ENCODE results near the gene THAP7.

DNA sequence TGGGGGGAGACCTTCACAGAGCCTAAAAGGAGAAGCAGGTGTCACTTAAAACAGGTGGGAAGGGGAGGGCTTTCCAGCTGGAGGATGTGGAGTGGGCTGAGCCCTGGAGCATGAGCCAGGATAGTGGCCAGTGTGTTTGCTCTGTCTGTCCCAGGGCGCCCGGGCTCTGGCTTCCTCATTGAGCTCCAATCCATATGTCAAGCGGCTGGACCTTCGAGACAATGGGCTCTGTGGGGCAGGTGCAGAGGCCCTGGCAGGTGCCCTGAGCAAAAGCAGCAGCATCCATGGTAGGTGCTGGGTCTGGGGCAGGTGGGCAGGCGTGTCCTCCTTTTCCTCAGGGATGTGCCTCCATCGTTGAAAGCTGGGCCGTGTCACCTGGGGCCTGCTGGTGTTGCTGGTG, 45.8 kb upstream of the THAP7 start:
- TF ChIP-seq, protein P1, sequence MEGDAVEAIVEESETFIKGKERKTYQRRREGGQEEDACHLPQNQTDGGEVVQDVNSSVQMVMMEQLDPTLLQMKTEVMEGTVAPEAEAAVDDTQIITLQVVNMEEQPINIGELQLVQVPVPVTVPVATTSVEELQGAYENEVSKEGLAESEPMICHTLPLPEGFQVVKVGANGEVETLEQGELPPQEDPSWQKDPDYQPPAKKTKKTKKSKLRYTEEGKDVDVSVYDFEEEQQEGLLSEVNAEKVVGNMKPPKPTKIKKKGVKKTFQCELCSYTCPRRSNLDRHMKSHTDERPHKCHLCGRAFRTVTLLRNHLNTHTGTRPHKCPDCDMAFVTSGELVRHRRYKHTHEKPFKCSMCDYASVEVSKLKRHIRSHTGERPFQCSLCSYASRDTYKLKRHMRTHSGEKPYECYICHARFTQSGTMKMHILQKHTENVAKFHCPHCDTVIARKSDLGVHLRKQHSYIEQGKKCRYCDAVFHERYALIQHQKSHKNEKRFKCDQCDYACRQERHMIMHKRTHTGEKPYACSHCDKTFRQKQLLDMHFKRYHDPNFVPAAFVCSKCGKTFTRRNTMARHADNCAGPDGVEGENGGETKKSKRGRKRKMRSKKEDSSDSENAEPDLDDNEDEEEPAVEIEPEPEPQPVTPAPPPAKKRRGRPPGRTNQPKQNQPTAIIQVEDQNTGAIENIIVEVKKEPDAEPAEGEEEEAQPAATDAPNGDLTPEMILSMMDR (IDR thresholded peaks at IDR 0.05), result no peak
- no peak for TF ChIP-seq EP300 (IDR thresholded peaks at IDR 0.05)
